ENCODE measurements around the gene SIL1. TPM values are rescaled to one million over a fixed set of nuclear protein-coding genes. Genes with fewer than 3 reads are reported as not detected.

SIL1 gene
- total and polyA plus RNA-seq, 2 of the 8 experiments (the other 6 are each of a cell fraction or from before 2014, with no cell fraction given), result 8.3 to 12.8 TPM

DNA sequence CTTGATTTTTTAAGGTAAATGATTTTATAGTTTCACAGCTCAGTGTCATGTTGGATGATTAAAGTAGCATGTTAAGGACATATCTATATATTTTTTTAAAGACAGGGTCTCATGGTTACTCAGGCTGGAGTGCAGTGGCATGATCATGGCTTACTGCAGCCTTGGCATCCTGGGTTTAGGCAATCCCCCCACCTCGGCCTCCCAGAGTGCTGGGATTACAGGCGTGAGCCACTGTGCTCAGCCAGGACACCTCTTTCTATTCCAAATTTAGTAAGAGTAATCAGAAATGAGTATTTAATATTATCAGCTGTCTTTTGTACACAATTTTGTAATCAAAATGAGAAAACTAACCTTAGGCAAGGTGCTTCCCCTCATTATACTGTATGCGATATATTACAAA is 284.4 kb downstream of the SIL1 start:
- no peak overlapping the region for H3K4me2 ChIP-seq (ENCODE audit: insufficient read depth in 1 of 2, low read depth in 2 of 2, low read length in 2 of 2)
- H2AFZ ChIP-seq (ENCODE audit: low read length), result no peak overlapping the region
- no peaks in the 10 kb centered on the region for H3K27me3 ChIP-seq (replicated peaks in 1 of 4; ENCODE audit: control insufficient read depth in 3 of 4, extremely low read depth in 1 of 4, insufficient read depth in 3 of 4, low read length in 3 of 4)
- H2AK5ac ChIP-seq (ENCODE audit: low read depth, low read length), result no peak overlapping the region
- no peak overlapping the region for H3K27ac ChIP-seq (ENCODE audit: low read depth, low read length)
- peaks cover 0 to 2% of the 10 kb centered on the region in 2 experiments for H4K20me1 ChIP-seq (replicated peaks in 1 of 2; ENCODE audit: control insufficient read depth in 1 of 2, insufficient read depth in 2 of 2, low read length in 2 of 2)
- no peak overlapping the region for H2BK20ac ChIP-seq (ENCODE audit: low read length)
- H3K14ac ChIP-seq (ENCODE audit: insufficient read length), result no peak overlapping the region
- H3K9ac ChIP-seq (replicated peaks in 1 of 4; ENCODE audit: extremely low read depth in 1 of 4, low read depth in 3 of 4, low read length in 3 of 4), result no peak overlapping the region
- no peaks in the 10 kb centered on the region for H3K9me3 ChIP-seq (ENCODE audit: insufficient read depth in 2 of 2, low read depth in 1 of 2, low read length in 1 of 2)
- no peak overlapping the region for H2BK120ac ChIP-seq (replicated peaks; ENCODE audit: low read depth, low read length)
- no peaks in the 10 kb centered on the region for H3K79me1 ChIP-seq (ENCODE audit: low read depth, low read length)
- H3K4me3 ChIP-seq (ENCODE audit: extremely low read depth in 1 of 4, insufficient read depth in 2 of 4, low read depth in 3 of 4, low read length in 4 of 4), result no peak overlapping the region
- 91% methylated on average over 3 of the region's 3 CpGs; no CpG with 5 or more reads in 1 of the 2 experiments for WGBS, 2 experiments (ENCODE audit: extremely low coverage in 1 of 2, insufficient coverage in 1 of 2, insufficient read length in 1 of 2, insufficient replicate concordance in 2 of 2, low coverage in 1 of 2, low lambda C conversion rate in 2 of 2, missing lambda C conversion rate in 1 of 2)
- POLR2A ChIA-PET (ENCODE audit: partially characterized antibody), result no interaction called here
- no peak overlapping the region for H3K4ac ChIP-seq (replicated peaks; ENCODE audit: insufficient read length, low read depth, low read length)
- no peak overlapping the region for H2BK15ac ChIP-seq (ENCODE audit: low read length)
- H4K8ac ChIP-seq (ENCODE audit: extremely low read depth, insufficient read depth, low read length), result no peak overlapping the region
- H4K5ac ChIP-seq (ENCODE audit: insufficient read length, low read depth, low read length), result no peak overlapping the region
- FAIRE-seq (no peak), DNase-seq (ENCODE audit: low read depth in 1 of 2, low spot score in 2 of 2) (no peak)
- H3K56ac ChIP-seq (replicated peaks; ENCODE audit: insufficient read length, low read depth, low read length), result no peak overlapping the region
- H3K23me2 ChIP-seq (ENCODE audit: low read depth, low read length), result no peaks in the 10 kb centered on the region
- H3K36me3 ChIP-seq (ENCODE audit: control insufficient read depth in 2 of 4, insufficient read depth in 4 of 4, low read length in 3 of 4), result peaks cover 2 to 21% (median 2%) of the 10 kb centered on the region in 4 experiments; a peak in 4 of 8 replicates
- H3K23ac ChIP-seq (ENCODE audit: insufficient read length), result no peak overlapping the region
- no peak overlapping the region for H2BK12ac ChIP-seq (ENCODE audit: low read depth, low read length)
- no peak overlapping the region for H3K18ac ChIP-seq (ENCODE audit: extremely low read depth, low read length)
- CTCF ChIA-PET (ENCODE audit: partially characterized antibody), result interaction anchor here (0.6 to 2.0 kb wide), 2 partner anchors 19 to 200 kb away, joined by 3 to 6 read pairs; no protein-coding TSS in a partner anchor
- no peak for TF ChIP-seq SRF (IDR thresholded peaks at IDR 0.05; ENCODE audit: low read depth, low read length)
- no peak for TF ChIP-seq ASH2L (IDR thresholded peaks at IDR 0.05; ENCODE audit: low read length)
- TF ChIP-seq, protein P1, sequence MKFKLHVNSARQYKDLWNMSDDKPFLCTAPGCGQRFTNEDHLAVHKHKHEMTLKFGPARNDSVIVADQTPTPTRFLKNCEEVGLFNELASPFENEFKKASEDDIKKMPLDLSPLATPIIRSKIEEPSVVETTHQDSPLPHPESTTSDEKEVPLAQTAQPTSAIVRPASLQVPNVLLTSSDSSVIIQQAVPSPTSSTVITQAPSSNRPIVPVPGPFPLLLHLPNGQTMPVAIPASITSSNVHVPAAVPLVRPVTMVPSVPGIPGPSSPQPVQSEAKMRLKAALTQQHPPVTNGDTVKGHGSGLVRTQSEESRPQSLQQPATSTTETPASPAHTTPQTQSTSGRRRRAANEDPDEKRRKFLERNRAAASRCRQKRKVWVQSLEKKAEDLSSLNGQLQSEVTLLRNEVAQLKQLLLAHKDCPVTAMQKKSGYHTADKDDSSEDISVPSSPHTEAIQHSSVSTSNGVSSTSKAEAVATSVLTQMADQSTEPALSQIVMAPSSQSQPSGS (IDR thresholded peaks at IDR 0.05; ENCODE audit: low read length), result no peak
- TF ChIP-seq JUND (IDR thresholded peaks at IDR 0.05; ENCODE audit: low read length), result no peak
- H3K79me2 ChIP-seq (ENCODE audit: control insufficient read depth in 1 of 2, insufficient read depth in 2 of 2, low read length in 2 of 2), result no peaks in the 10 kb centered on the region
- no peak overlapping the region for H4K91ac ChIP-seq (replicated peaks; ENCODE audit: insufficient read length, low read length)
- no peak overlapping the region for H2BK5ac ChIP-seq (ENCODE audit: low read depth, low read length)
- H3K4me1 ChIP-seq (replicated peaks in 1 of 4; ENCODE audit: control insufficient read depth in 3 of 4, insufficient read depth in 4 of 4, low read length in 3 of 4), result 0 out of 7 replicates have a peak, but pooled peaks cover 0 to 2% (median 0%) of the 10 kb centered on the region in 4 experiments
